Measurements from ENCODE around the gene SUGT1.

DNA sequence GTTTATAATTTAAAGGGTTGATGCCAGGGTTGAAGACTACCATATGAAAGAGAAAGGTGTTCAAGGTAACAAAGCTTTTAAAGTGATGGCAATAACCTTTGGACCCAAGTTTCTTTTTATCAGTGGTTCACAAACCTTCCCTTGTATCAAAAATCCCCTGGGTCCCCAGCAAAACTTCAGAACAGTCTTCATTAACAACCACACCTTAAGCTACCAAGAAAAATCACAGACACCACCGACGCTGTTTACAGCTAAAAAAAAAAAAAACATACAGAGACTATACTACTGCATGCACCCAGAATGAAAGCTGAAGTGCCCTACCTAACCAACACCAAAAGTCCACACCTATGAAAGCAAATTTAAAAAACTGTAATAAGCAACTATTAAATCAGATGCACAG lies 73.6 kb downstream of the SUGT1 start:
- TF ChIP-seq, protein P1, sequence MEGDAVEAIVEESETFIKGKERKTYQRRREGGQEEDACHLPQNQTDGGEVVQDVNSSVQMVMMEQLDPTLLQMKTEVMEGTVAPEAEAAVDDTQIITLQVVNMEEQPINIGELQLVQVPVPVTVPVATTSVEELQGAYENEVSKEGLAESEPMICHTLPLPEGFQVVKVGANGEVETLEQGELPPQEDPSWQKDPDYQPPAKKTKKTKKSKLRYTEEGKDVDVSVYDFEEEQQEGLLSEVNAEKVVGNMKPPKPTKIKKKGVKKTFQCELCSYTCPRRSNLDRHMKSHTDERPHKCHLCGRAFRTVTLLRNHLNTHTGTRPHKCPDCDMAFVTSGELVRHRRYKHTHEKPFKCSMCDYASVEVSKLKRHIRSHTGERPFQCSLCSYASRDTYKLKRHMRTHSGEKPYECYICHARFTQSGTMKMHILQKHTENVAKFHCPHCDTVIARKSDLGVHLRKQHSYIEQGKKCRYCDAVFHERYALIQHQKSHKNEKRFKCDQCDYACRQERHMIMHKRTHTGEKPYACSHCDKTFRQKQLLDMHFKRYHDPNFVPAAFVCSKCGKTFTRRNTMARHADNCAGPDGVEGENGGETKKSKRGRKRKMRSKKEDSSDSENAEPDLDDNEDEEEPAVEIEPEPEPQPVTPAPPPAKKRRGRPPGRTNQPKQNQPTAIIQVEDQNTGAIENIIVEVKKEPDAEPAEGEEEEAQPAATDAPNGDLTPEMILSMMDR (conservative IDR thresholded peaks at IDR 0.05; ENCODE audit: low read length): no peak
- no peak for TF ChIP-seq EZH2phosphoT487 (IDR thresholded peaks at IDR 0.05; ENCODE audit: borderline replicate concordance)

All from Loucy (cell line).